GM12878 (cell line): Measurements from ENCODE around the gene CACNA1S. TPM values are rescaled to one million over a fixed set of nuclear protein-coding genes. Genes with fewer than 3 reads are reported as not detected.

ENCODE experiments used
- ATAC-seq: fragments of 200-7000 bp; cut with Tn5 transposase; 3 replicates; pipeline ENCODE4 v1.9.1; 2020; ENCODE audit warnings: mild to moderate bottlenecking, moderate library complexity
- BruUV-seq: library from RNA; stranded (reverse); fragments of 400-500 nt; replicated peaks from 2 replicates; lab custom pipeline; 2021; lab: Mats Ljungman, UMichigan
- CTCF ChIA-PET: fragments of 300-600 bp; sonication (Branson Sonifier 250); formaldehyde crosslinking; extraction: SDS; loops from one replicate; lab custom pipeline; 2021; ENCODE audit warnings: inconsistent platforms; lab: Yijun Ruan, JAX
- POLR2A ChIA-PET: fragments of 350-600 bp; formaldehyde crosslinking; extraction: SDS; loops from one replicate; lab custom pipeline; 2021; ENCODE audit warnings: inconsistent platforms; lab: Charles Lee
- RAD21 ChIA-PET: fragments of 300-600 bp; sonication (Branson Sonifier 250); formaldehyde crosslinking; loops from one replicate; lab custom pipeline; 2023; ENCODE audit warnings: antibody characterized with exemption; ENCODE audit not compliant: unreplicated experiment; lab: Charles Lee
- SMC1A ChIA-PET: fragments of 300-600 bp; sonication (Branson Sonifier 250); formaldehyde crosslinking; loops from one replicate; lab custom pipeline; 2023; ENCODE audit not compliant: unreplicated experiment, uncharacterized antibody; lab: Charles Lee
- DNase-seq: peaks from one replicate; pipeline ENCODE4 v3.0.0-alpha.2; 2011; ENCODE audit warnings: low read depth, low spot score
- FAIRE-seq: peaks from 3 replicates; lab custom pipeline; 2011; peaks lifted over from hg19 to GRCh38; lab: Jason Lieb, UNC
- H2AFZ ChIP-seq: 2 replicates; pipeline ENCODE4 v1.6.0; 2011; ENCODE audit warnings: low read depth, low read length, control low read depth; ENCODE audit not compliant: control insufficient read depth
- H3K27ac ChIP-seq: 2 replicates; pipeline ENCODE4 v1.5.1; 2011; ENCODE audit warnings: control low read depth; ENCODE audit not compliant: control insufficient read depth, insufficient read depth
- H3K27me3 ChIP-seq, 2 experiments: replicated peaks in 1 of 2; 2 replicates each; pipeline versions ENCODE4 v1.6.0 to v1.6.1; 2011; ENCODE audit warnings: low read length in 1 of 2; ENCODE audit not compliant: control insufficient read depth in 2 of 2, insufficient read depth in 2 of 2
- H3K36me3 ChIP-seq, 2 experiments: 2 replicates each; pipeline ENCODE4 v1.5.1; 2011; ENCODE audit warnings: low read length in 1 of 2; ENCODE audit not compliant: control insufficient read depth in 2 of 2, insufficient read depth in 2 of 2
- H3K4me1 ChIP-seq: 2 replicates; pipeline ENCODE4 v1.6.1; 2011; ENCODE audit warnings: mild to moderate bottlenecking, low read length, moderate library complexity, mixed read lengths; ENCODE audit not compliant: control insufficient read depth, insufficient read depth
- H3K4me2 ChIP-seq: 2 replicates; pipeline ENCODE4 v1.6.0; 2011; ENCODE audit warnings: control low read depth; ENCODE audit not compliant: control insufficient read depth, insufficient read depth
- H3K4me3 ChIP-seq: fragments of 200-600 bp; sonication (generic); 2 replicates; pipeline ENCODE4 v1.5.1; 2016
- H3K79me2 ChIP-seq: 2 replicates; pipeline ENCODE4 v1.6.0; 2011; ENCODE audit warnings: low read length; ENCODE audit not compliant: control insufficient read depth, insufficient read depth
- H3K9ac ChIP-seq: 2 replicates; pipeline ENCODE4 v1.8.0; 2011; ENCODE audit warnings: low read length, control low read depth, mixed read lengths; ENCODE audit not compliant: control insufficient read depth, insufficient read depth
- H3K9me3 ChIP-seq: replicated peaks from 3 replicates; pipeline ENCODE4 v1.5.1; 2011; ENCODE audit warnings: mild to moderate bottlenecking, low read length; ENCODE audit not compliant: control insufficient read depth, insufficient read depth
- H4K20me1 ChIP-seq: 2 replicates; pipeline ENCODE4 v1.6.0; 2011; ENCODE audit not compliant: control insufficient read depth, insufficient read depth
- CBX3 ChIP-seq: fragments of 200-600 bp; sonication (generic); IDR thresholded peaks from 2 replicates; pipeline ENCODE4 v1.6.1; 2016; ENCODE audit warnings: low read depth, borderline replicate concordance
- EP300 ChIP-seq, 2 experiments: fragments of 150-350 bp in 1 of 2; IDR thresholded peaks; 2 replicates each; pipeline ENCODE4 v1.6.1; 2011 to 2012; ENCODE audit warnings: low read depth in 2 of 2, low read length in 2 of 2, borderline replicate concordance in 1 of 2, improper control_type of control experiment in 1 of 2, inconsistent platforms in 1 of 2; ENCODE audit not compliant: control insufficient read depth in 1 of 2
- FOXM1 ChIP-seq: IDR thresholded peaks from 2 replicates; pipeline ENCODE4 v1.6.1; 2012; ENCODE audit warnings: low read depth, mild to moderate bottlenecking, inconsistent platforms, low read length, moderate library complexity
- GABPA ChIP-seq: IDR thresholded peaks from 2 replicates; pipeline ENCODE4 v1.6.1; 2014; ENCODE audit warnings: antibody characterized with exemption, low read depth, mild to moderate bottlenecking, inconsistent platforms
- HCFC1 ChIP-seq: fragments of 150-350 bp; IDR thresholded peaks from 2 replicates; pipeline ENCODE4 v1.6.1; 2014; ENCODE audit warnings: low read length
- JUND ChIP-seq: IDR thresholded peaks from 2 replicates; pipeline ENCODE4 v1.6.1; 2012; ENCODE audit warnings: low read depth, mild to moderate bottlenecking, low read length, improper control_type of control experiment, moderate library complexity
- TCF3 ChIP-seq: IDR thresholded peaks from 2 replicates; pipeline ENCODE4 v1.6.1; 2012; ENCODE audit warnings: low read depth, mild to moderate bottlenecking, low read length, borderline replicate concordance; ENCODE audit not compliant: insufficient read depth
- WGBS: methylation state at CpG from one replicate; pipeline ENCODE4 v1.1.6; 2016; ENCODE audit warnings: low lambda C conversion rate; ENCODE audit not compliant: insufficient replicate concordance, insufficient coverage; ENCODE audit errors: missing lambda C conversion rate; 5-methylcytosine and 5-hydroxymethylcytosine counted together
- in situ Hi-C: fragments of 300-500 bp; cut with MboI; formaldehyde crosslinking; loops from 9 replicates; pipeline ENCODE4 v1.14.3; 2018; ENCODE audit warnings: mixed read lengths
- intact Hi-C: fragments of 100-400 bp; cut with micrococcal nuclease; formaldehyde crosslinking; loops from one replicate; pipeline ENCODE4 v1.14.2; 2022; ENCODE audit not compliant: unreplicated experiment
- polyA plus RNA-seq, 11 experiments: library from polyadenylated mRNA; depleted of rRNA in 4 of 11; unstranded in 6 of 11; stranded (reverse) in 5 of 11; fragments of >200 nt; fragmentation: Nextera tagmentation in 4 of 11; fragmentation: Illumina TruSeq in 1 of 11; extraction: Ambion mirVana in 4 of 11; extraction: Trizol in 1 of 11; gene quantifications; 1 replicate in 1 of 11; 2 replicates in 10 of 11; pipeline versions ENCODE4 v1.2.1 to v1.2.3, GENCODE V29; 2011 to 2016; ENCODE audit warnings: inconsistent platforms in 2 of 11, missing spikeins in 2 of 11, low read depth in 1 of 11
- total RNA-seq, 4 experiments: library from RNA; depleted of rRNA in 3 of 4; stranded (reverse); fragments of >200 nt in 3 of 4; fragmentation: Illumina TruSeq in 1 of 4; extraction: Trizol in 1 of 4; gene quantifications; 2 replicates each; pipeline versions ENCODE4 v1.2.1 to v1.2.3, GENCODE V29; 2013 to 2021
- TF ChIP-seq, protein P1 (sequence below): fragments of 450-650 bp; IDR thresholded peaks from 2 replicates; pipeline ENCODE4 v1.6.1; 2017; ENCODE audit warnings: mild to moderate bottlenecking, low read depth, inconsistent platforms; ENCODE audit not compliant: poor library complexity, severe bottlenecking
- TF ChIP-seq, protein P2 (sequence below): fragments of 450-650 bp; IDR thresholded peaks from 2 replicates; pipeline ENCODE4 v1.6.1; 2014; ENCODE audit warnings: mild to moderate bottlenecking

Gene CACNA1S
- total and polyA plus RNA-seq, 10 of the 15 experiments (the other 5 are each of a cell fraction or from before 2014, with no cell fraction given) = under 0.01 to 0.04 (median 0.02) TPM; not detected in 6

DNA sequence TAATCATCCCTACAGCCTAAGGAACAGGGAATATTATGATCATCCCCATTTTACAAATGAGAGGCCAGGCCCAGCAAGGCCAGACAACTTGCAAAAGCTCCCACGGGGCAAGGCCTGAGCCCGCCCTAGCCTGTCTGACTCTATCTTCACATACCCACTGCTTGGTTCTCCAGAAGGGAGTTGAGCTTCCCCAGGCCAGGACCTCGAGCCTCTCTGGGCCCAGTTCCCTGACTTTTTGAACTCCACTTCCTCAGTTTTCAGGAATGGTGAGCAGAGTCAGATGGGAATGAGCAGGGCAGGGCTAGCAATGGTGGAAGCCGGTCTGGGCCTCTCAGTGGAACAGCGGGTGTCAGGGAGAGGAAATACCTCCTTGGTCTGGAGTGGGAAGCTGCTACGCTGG lies 39.3 kb downstream of the CACNA1S start:
- DNase-seq (no peak), ATAC-seq (no peak), FAIRE-seq (no peak)
- H3K27ac ChIP-seq = no peak overlapping the region
- no peaks in the 10 kb centered on the region for H3K36me3 ChIP-seq
- peaks cover 2 to 8% of the 10 kb centered on the region in 2 experiments for H3K27me3 ChIP-seq
- no peak overlapping the region for H2AFZ ChIP-seq
- no peak overlapping the region for H3K4me2 ChIP-seq
- 40% methylated on average over 6 of the region's 6 CpGs for WGBS
- H3K79me2 ChIP-seq = no peaks in the 10 kb centered on the region
- POLR2A ChIA-PET = no interaction called here
- no TSS peak for BruUV-seq
- no peak overlapping the region for H3K4me3 ChIP-seq
- no peaks in the 10 kb centered on the region for H3K9me3 ChIP-seq
- SMC1A ChIA-PET = no interaction called here
- H3K4me1 ChIP-seq = no peaks in the 10 kb centered on the region
- in situ Hi-C loops = no loop called here
- no peak overlapping the region for H3K9ac ChIP-seq
- H4K20me1 ChIP-seq = no peaks in the 10 kb centered on the region
- RAD21 ChIA-PET = no interaction called here
- no peak for TF ChIP-seq CBX3
- TF ChIP-seq JUND = no peak
- intact Hi-C loops = no loop called here
- CTCF ChIA-PET = interaction anchor here (1.1 to 1.4 kb wide), 3 partner anchors 10 to 101 kb away, joined by 3 read pairs; no protein-coding TSS in a partner anchor

DNA sequence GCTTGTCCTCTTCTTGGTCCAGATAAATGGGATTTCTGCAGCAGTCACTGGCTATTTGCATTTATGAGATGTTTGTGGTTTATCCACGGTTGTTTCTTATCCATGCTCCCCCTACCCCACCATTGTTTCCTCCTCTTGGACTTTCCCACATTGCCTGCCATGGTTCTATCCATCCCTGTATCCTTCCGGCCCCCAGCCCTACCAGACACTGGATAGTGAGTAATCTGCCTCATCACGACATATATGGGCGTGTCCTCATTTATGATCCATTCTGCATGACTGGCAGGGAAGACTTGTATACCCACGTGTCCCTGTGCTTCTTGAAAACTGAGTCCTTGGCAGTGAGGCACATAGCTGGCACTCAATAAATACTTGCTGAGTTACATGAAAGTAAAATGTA lies 40.1 kb downstream of the CACNA1S start:
- CTCF ChIA-PET = interaction anchor here (1.0 to 1.4 kb wide), 5 partner anchors 11 to 101 kb away, joined by 3 read pairs; no protein-coding TSS in a partner anchor
- ATAC-seq = no peak
- Histone ChIP-seq H3K4me3 (no peak overlapping the region), H4K20me1 (no peaks in the 10 kb centered on the region), H3K4me1 (no peaks in the 10 kb centered on the region), H3K36me3 (no peaks in the 10 kb centered on the region), H3K9me3 (no peaks in the 10 kb centered on the region), H2AFZ (no peak overlapping the region), H3K27me3 (peaks cover 2 to 8% of the 10 kb centered on the region in 2 experiments), H3K27ac (no peak overlapping the region), H3K9ac (no peak overlapping the region), H3K4me2 (no peak overlapping the region), H3K79me2 (no peaks in the 10 kb centered on the region)
- in situ Hi-C loops (no loop called here), intact Hi-C loops (no loop called here)
- BruUV-seq = no TSS peak
- TF ChIP-seq FOXM1 (no peak), GABPA (no peak), TCF3 (no peak), HCFC1 (no peak), EP300 (IDR thresholded peaks at IDR 0.05; ENCODE audit: borderline replicate concordance in 1 of 2, control insufficient read depth in 1 of 2, low read depth in 2 of 2, low read length in 2 of 2) (no peak)
- TF ChIP-seq, protein P1, sequence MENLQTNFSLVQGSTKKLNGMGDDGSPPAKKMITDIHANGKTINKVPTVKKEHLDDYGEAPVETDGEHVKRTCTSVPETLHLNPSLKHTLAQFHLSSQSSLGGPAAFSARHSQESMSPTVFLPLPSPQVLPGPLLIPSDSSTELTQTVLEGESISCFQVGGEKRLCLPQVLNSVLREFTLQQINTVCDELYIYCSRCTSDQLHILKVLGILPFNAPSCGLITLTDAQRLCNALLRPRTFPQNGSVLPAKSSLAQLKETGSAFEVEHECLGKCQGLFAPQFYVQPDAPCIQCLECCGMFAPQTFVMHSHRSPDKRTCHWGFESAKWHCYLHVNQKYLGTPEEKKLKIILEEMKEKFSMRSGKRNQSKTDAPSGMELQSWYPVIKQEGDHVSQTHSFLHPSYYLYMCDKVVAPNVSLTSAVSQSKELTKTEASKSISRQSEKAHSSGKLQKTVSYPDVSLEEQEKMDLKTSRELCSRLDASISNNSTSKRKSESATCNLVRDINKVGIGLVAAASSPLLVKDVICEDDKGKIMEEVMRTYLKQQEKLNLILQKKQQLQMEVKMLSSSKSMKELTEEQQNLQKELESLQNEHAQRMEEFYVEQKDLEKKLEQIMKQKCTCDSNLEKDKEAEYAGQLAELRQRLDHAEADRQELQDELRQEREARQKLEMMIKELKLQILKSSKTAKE = no peak
- TF ChIP-seq, protein P2, sequence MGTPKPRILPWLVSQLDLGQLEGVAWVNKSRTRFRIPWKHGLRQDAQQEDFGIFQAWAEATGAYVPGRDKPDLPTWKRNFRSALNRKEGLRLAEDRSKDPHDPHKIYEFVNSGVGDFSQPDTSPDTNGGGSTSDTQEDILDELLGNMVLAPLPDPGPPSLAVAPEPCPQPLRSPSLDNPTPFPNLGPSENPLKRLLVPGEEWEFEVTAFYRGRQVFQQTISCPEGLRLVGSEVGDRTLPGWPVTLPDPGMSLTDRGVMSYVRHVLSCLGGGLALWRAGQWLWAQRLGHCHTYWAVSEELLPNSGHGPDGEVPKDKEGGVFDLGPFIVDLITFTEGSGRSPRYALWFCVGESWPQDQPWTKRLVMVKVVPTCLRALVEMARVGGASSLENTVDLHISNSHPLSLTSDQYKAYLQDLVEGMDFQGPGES = no peak
- SMC1A ChIA-PET = no interaction called here
- WGBS = 25% methylated on average over 5 of the region's 5 CpGs
- POLR2A ChIA-PET = no interaction called here
- DNase-seq = no peak
- no peak for FAIRE-seq
- RAD21 ChIA-PET = interaction anchor here (0.5 to 1.5 kb wide), 2 partner anchors 93 to 537 kb away, joined by 3 to 5 read pairs; no protein-coding TSS in a partner anchor
